ENCODE measurements around the gene MRPS23.

The MRPS23 gene

GRCh38 chr17:57879437-57880085 is 29.7 kb upstream of the MRPS23 start:
- no peak for DNase-seq (ENCODE audit: low read depth in 2 of 2)

- DNase-seq (ENCODE audit: low read depth in 2 of 2) = no peak
Observed at GRCh38 chr17:57877803-57878377, 28.0 kb upstream of the MRPS23 start.

- DNase-seq (ENCODE audit: low read depth in 2 of 2) = no peak
Observed at GRCh38 chr17:57876866-57877237, 27.0 kb upstream of the MRPS23 start.

- DNase-seq (ENCODE audit: low read depth in 2 of 2) = no peak
Observed at GRCh38 chr17:57876023-57876865, 26.4 kb upstream of the MRPS23 start.

GRCh38 chr17:57875290-57876022 is 25.6 kb upstream of the MRPS23 start:
- no peak for DNase-seq (ENCODE audit: low read depth in 2 of 2)

GRCh38 chr17:57874434-57875289 is 24.8 kb upstream of the MRPS23 start:
- DNase-seq (ENCODE audit: low read depth in 2 of 2) = peak in 1 of 2 experiments; percentile 32

GRCh38 chr17:57874058-57874419 is 24.2 kb upstream of the MRPS23 start:
- no peak for DNase-seq (ENCODE audit: low read depth in 2 of 2)

- no peak for DNase-seq (ENCODE audit: low read depth in 2 of 2)
Observed at GRCh38 chr17:57873261-57874057, 23.6 kb upstream of the MRPS23 start.

- no peak for DNase-seq (ENCODE audit: low read depth in 2 of 2)
Observed at GRCh38 chr17:57872536-57872935, 22.7 kb upstream of the MRPS23 start.

GRCh38 chr17:57871863-57872262 is 22.0 kb upstream of the MRPS23 start:
- no peak for DNase-seq (ENCODE audit: low read depth in 2 of 2)

- no peak for DNase-seq (ENCODE audit: low read depth in 2 of 2)
Observed at GRCh38 chr17:57871155-57871554, 21.3 kb upstream of the MRPS23 start.

GRCh38 chr17:57870283-57870635 is 20.4 kb upstream of the MRPS23 start:
- no peak for DNase-seq (ENCODE audit: low read depth in 2 of 2)

GRCh38 chr17:57869617-57870282 is 19.9 kb upstream of the MRPS23 start:
- DNase-seq (ENCODE audit: low read depth in 2 of 2) = no peak

GRCh38 chr17:57868910-57869616 is 19.2 kb upstream of the MRPS23 start:
- no peak for DNase-seq (ENCODE audit: low read depth in 2 of 2)

- DNase-seq (ENCODE audit: low read depth in 2 of 2) = no peak
Observed at GRCh38 chr17:57868007-57868909, 18.4 kb upstream of the MRPS23 start.

GRCh38 chr17:57867126-57867525 is 17.3 kb upstream of the MRPS23 start:
- no peak for DNase-seq (ENCODE audit: low read depth in 2 of 2)

GRCh38 chr17:57866723-57867122 is 16.9 kb upstream of the MRPS23 start:
- DNase-seq (ENCODE audit: low read depth in 2 of 2) = no peak

- DNase-seq (ENCODE audit: low read depth in 2 of 2) = no peak
Observed at GRCh38 chr17:57866319-57866718, 16.5 kb upstream of the MRPS23 start.
